Measurements from ENCODE around the gene IPO5.
"Not testable (repeated sequence)": the region's sequence is repeated elsewhere in the genome, so short reads cannot be mapped to it uniquely, and the experiment has no call there.

IPO5 gene

GRCh38 chr13:97949316-97949715, 4.2 kb upstream of the IPO5 start:
- not testable (repeated sequence) for DNase-seq (ENCODE audit: low read depth)

GRCh38 chr13:97951376-97951775, 2.1 kb upstream of the IPO5 start:
- no peak for DNase-seq (ENCODE audit: low read depth)

GRCh38 chr13:97952831-97953230, 644 bp upstream of the IPO5 start:
- not testable (repeated sequence) for DNase-seq (ENCODE audit: low read depth)

GRCh38 chr13:97961340-97961739, 7.9 kb downstream of the IPO5 start:
- no peak for DNase-seq (ENCODE audit: low read depth)

- no peak for DNase-seq (ENCODE audit: low read depth)
Measured at GRCh38 chr13:97962887-97963286, 9.4 kb downstream of the IPO5 start.

- DNase-seq (ENCODE audit: low read depth) = no peak
Measured at GRCh38 chr13:97967226-97967625, 13.8 kb downstream of the IPO5 start.

- no peak for DNase-seq (ENCODE audit: low read depth)
Measured at GRCh38 chr13:97967948-97968347, 14.5 kb downstream of the IPO5 start.

- no peak for DNase-seq (ENCODE audit: low read depth)
Measured at GRCh38 chr13:97971519-97971918, 18.0 kb downstream of the IPO5 start.

- DNase-seq (ENCODE audit: low read depth) = no peak
Measured at GRCh38 chr13:97974773-97975172, 21.3 kb downstream of the IPO5 start.

GRCh38 chr13:97975280-97975847, 21.9 kb downstream of the IPO5 start:
- no peak for DNase-seq (ENCODE audit: low read depth)

GRCh38 chr13:97975848-97976609, 22.6 kb downstream of the IPO5 start:
- peak; percentile 65 for DNase-seq (ENCODE audit: low read depth)

GRCh38 chr13:97976610-97977521, 23.4 kb downstream of the IPO5 start:
- no peak for DNase-seq (ENCODE audit: low read depth)

- DNase-seq (ENCODE audit: low read depth) = no peak
Measured at GRCh38 chr13:97977982-97978381, 24.5 kb downstream of the IPO5 start.

- DNase-seq (ENCODE audit: low read depth) = no peak
Measured at GRCh38 chr13:97978651-97979050, 25.2 kb downstream of the IPO5 start.

- no peak for DNase-seq (ENCODE audit: low read depth)
Measured at GRCh38 chr13:97979051-97979450, 25.6 kb downstream of the IPO5 start.

GRCh38 chr13:97979556-97979955, 26.1 kb downstream of the IPO5 start:
- no peak for DNase-seq (ENCODE audit: low read depth)

- no peak for DNase-seq (ENCODE audit: low read depth)
Measured at GRCh38 chr13:97982286-97982685, 28.8 kb downstream of the IPO5 start.

- DNase-seq (ENCODE audit: low read depth) = no peak
Measured at GRCh38 chr13:97986835-97987234, 33.4 kb downstream of the IPO5 start.

GRCh38 chr13:97999653-98000052, 46.2 kb downstream of the IPO5 start:
- no peak for DNase-seq (ENCODE audit: low read depth)

- DNase-seq (ENCODE audit: low read depth) = no peak
Measured at GRCh38 chr13:98004107-98004506, 50.6 kb downstream of the IPO5 start.

GRCh38 chr13:98004997-98005396, 51.5 kb downstream of the IPO5 start:
- DNase-seq (ENCODE audit: low read depth) = not testable (repeated sequence)

- DNase-seq (ENCODE audit: low read depth) = no peak
Measured at GRCh38 chr13:98007001-98007400, 53.5 kb downstream of the IPO5 start.

GRCh38 chr13:98013241-98013640, 59.8 kb downstream of the IPO5 start:
- DNase-seq (ENCODE audit: low read depth) = no peak

All from fibroblast of the conjunctiva (primary cell).